ENCODE data around the gene CRHR1.

- TF ChIP-seq RAD21 (IDR thresholded peaks at IDR 0.05; ENCODE audit: low read length): no peak
- no peak for TF ChIP-seq CTCF (conservative IDR thresholded peaks at IDR 0.05; ENCODE audit: low read depth, low read length)
- no peak for TF ChIP-seq CEBPB (IDR thresholded peaks at IDR 0.05; ENCODE audit: low read depth, low read length)
- TF ChIP-seq SMC3 (IDR thresholded peaks at IDR 0.05; ENCODE audit: low read depth, low read length): no peak
- TF ChIP-seq FOS (IDR thresholded peaks at IDR 0.05; ENCODE audit: low read depth, low read length): no peak
- TF ChIP-seq POLR2A (IDR thresholded peaks at IDR 0.05; ENCODE audit: low read depth, low read length): no peak
- no peak for TF ChIP-seq RFX5 (IDR thresholded peaks at IDR 0.05; ENCODE audit: low read depth, low read length)
- TF ChIP-seq MXI1 (IDR thresholded peaks at IDR 0.05; ENCODE audit: borderline replicate concordance, low read depth, low read length): no peak
- TF ChIP-seq RCOR1 (IDR thresholded peaks at IDR 0.05; ENCODE audit: insufficient replicate concordance, low read length): no peak
- TF ChIP-seq CHD1 (IDR thresholded peaks at IDR 0.05; ENCODE audit: low read depth, low read length): no peak
- no peak for TF ChIP-seq ELK1 (IDR thresholded peaks at IDR 0.05; ENCODE audit: borderline replicate concordance, low read depth, low read length)
- TF ChIP-seq MAZ (IDR thresholded peaks at IDR 0.05; ENCODE audit: borderline replicate concordance, low read depth, low read length): no peak
- no peak for TF ChIP-seq BHLHE40 (IDR thresholded peaks at IDR 0.05; ENCODE audit: low read depth, low read length)
Observed at GRCh38 chr17:45876539-45876938, 92.4 kb downstream of the CRHR1 start.
